K562 (cell line): Measurements from ENCODE around the gene MIEN1. TPM values are rescaled to one million over a fixed set of nuclear protein-coding genes. Genes with fewer than 3 reads are reported as not detected.

ENCODE experiments used
- ATAC-seq: fragments of 200-7000 bp; cut with Tn5 transposase; 3 replicates; pipeline ENCODE4 v1.9.1; 2020; ENCODE audit warnings: moderate library complexity
- BruUV-seq: library from RNA; stranded (reverse); fragments of 400-500 nt; replicated peaks from 2 replicates; lab custom pipeline; 2021; lab: Mats Ljungman, UMichigan
- CTCF ChIA-PET: fragments of 300-600 bp; formaldehyde crosslinking; extraction: SDS; loops from one replicate; lab custom pipeline; 2021; ENCODE audit warnings: low intra/inter-chr PET ratio; lab: Yijun Ruan, JAX
- POLR2A ChIA-PET: fragments of 300-600, 350-650 bp; sonication (Branson Sonifier 250); formaldehyde crosslinking; extraction: SDS; loops from one replicate; lab custom pipeline; 2021; ENCODE audit warnings: antibody characterized with exemption, inconsistent platforms; lab: Yijun Ruan, JAX
- DNase-seq, 4 experiments: peaks; one replicate each; pipeline versions ENCODE4 v3.0.0 to v3.0.0-alpha.2; 2011 to 2018; ENCODE audit warnings: low spot score in 3 of 4, mixed read lengths in 3 of 4; ENCODE audit errors: extremely low read depth in 1 of 4
- FAIRE-seq: peaks from 2 replicates; lab custom pipeline; 2011; peaks lifted over from hg19 to GRCh38; lab: Jason Lieb, UNC
- H2AFZ ChIP-seq: 2 replicates; pipeline ENCODE4 v1.6.0; 2011; ENCODE audit warnings: low read depth, low read length, control low read depth, inconsistent platforms
- H3K27ac ChIP-seq: fragments of 200-600 bp; 3 replicates; pipeline ENCODE4 v1.8.0; 2011; ENCODE audit warnings: low read depth, mild to moderate bottlenecking, control low read depth, inconsistent platforms, low read length, moderate library complexity, mixed read lengths; ENCODE audit errors: extremely low read depth
- H3K27me3 ChIP-seq, 2 experiments: fragments of 300-600 bp in 1 of 2; 2 replicates in 1 of 2; 3 replicates in 1 of 2; pipeline versions ENCODE4 v1.6.0 to v1.8.0; 2011; ENCODE audit warnings: inconsistent platforms in 2 of 2, low read length in 2 of 2, mild to moderate bottlenecking in 1 of 2, mixed read lengths in 1 of 2, moderate library complexity in 1 of 2; ENCODE audit not compliant: control insufficient read depth in 2 of 2, insufficient read depth in 2 of 2
- H3K36me3 ChIP-seq: fragments of 300-600 bp; 3 replicates; pipeline ENCODE4 v1.8.0; 2011; ENCODE audit warnings: mild to moderate bottlenecking, low read length, inconsistent platforms; ENCODE audit not compliant: control insufficient read depth, insufficient read depth
- H3K4me1 ChIP-seq, 2 experiments: fragments of 200-600 bp in 1 of 2; replicated peaks in 1 of 2; 2 replicates in 1 of 2; 3 replicates in 1 of 2; pipeline versions ENCODE4 v1.5.1 to v1.8.0; 2011; ENCODE audit warnings: inconsistent platforms in 2 of 2, low read length in 2 of 2, mild to moderate bottlenecking in 1 of 2, mixed read lengths in 1 of 2, moderate library complexity in 1 of 2; ENCODE audit not compliant: control insufficient read depth in 2 of 2, insufficient read depth in 2 of 2
- H3K4me2 ChIP-seq: 2 replicates; pipeline ENCODE4 v1.6.1; 2011; ENCODE audit warnings: low read length, control low read depth, inconsistent platforms, mixed read lengths; ENCODE audit not compliant: insufficient read depth
- H3K4me3 ChIP-seq: fragments of 200-600 bp; sonication (generic), shearing (Covaris generic); 2 replicates; pipeline ENCODE4 v1.5.1; 2016; ENCODE audit warnings: control low read depth, inconsistent platforms
- H3K79me2 ChIP-seq: fragments of 200-600 bp; 3 replicates; pipeline ENCODE4 v1.8.0; 2011; ENCODE audit warnings: low read length, inconsistent platforms; ENCODE audit not compliant: control insufficient read depth, insufficient read depth
- H3K9ac ChIP-seq, 2 experiments: 2 replicates each; pipeline versions ENCODE4 v1.6.0 to v1.6.1; 2011; ENCODE audit warnings: low read depth in 2 of 2, low read length in 2 of 2, control low read depth in 1 of 2, inconsistent platforms in 1 of 2, mild to moderate bottlenecking in 1 of 2, mixed read lengths in 1 of 2; ENCODE audit not compliant: insufficient read depth in 1 of 2
- H3K9me1 ChIP-seq: one replicate; pipeline ENCODE4 v1.6.0; 2011; ENCODE audit warnings: inconsistent platforms, mild to moderate bottlenecking, low read length, moderate library complexity; ENCODE audit not compliant: control insufficient read depth, insufficient read depth
- H3K9me3 ChIP-seq: replicated peaks from 2 replicates; pipeline ENCODE4 v1.5.1; 2011; ENCODE audit warnings: low read depth, low read length, inconsistent platforms; ENCODE audit not compliant: control insufficient read depth, insufficient read depth
- H4K20me1 ChIP-seq: replicated peaks from 2 replicates; pipeline ENCODE4 v1.6.1; 2011; ENCODE audit warnings: low read length, inconsistent platforms, mixed read lengths; ENCODE audit not compliant: control insufficient read depth, insufficient read depth
- KDM2B ChIP-seq: fragments of 250-450 bp; sonication (Bioruptor Pico); IDR thresholded peaks from 2 replicates; pipeline ENCODE4 v1.8.0; 2021; ENCODE audit warnings: mild to moderate bottlenecking, moderate library complexity
- SMC3 ChIP-seq: conservative IDR thresholded peaks from 2 replicates; pipeline ENCODE4 v1.6.1; 2011; ENCODE audit warnings: low read depth, low read length, improper control_type of control experiment; ENCODE audit not compliant: insufficient read depth
- XRCC5 ChIP-seq: fragments of 200-400 bp; formaldehyde crosslinking; IDR thresholded peaks from 2 replicates; pipeline ENCODE4 v1.6.1; 2017; ENCODE audit warnings: low read depth, mild to moderate bottlenecking, low read length
- ZBTB2 ChIP-seq: fragments of 450-650 bp; IDR thresholded peaks from 2 replicates; pipeline ENCODE4 v1.6.1; 2016; ENCODE audit warnings: antibody characterized with exemption
- WGBS: fragments of 100-300 bp; shearing (Covaris generic); methylation state at CpG from one replicate; pipeline ENCODE4 v1.1.6; 2016; ENCODE audit warnings: low coverage, mixed read lengths; ENCODE audit not compliant: insufficient coverage; ENCODE audit errors: missing lambda C conversion rate; 5-methylcytosine and 5-hydroxymethylcytosine counted together
- in situ Hi-C: fragments of 300-500 bp; cut with MboI; formaldehyde crosslinking; loops from 4 replicates; pipeline ENCODE4 v1.15.0; 2018; ENCODE audit warnings: inconsistent platforms, mixed read lengths
- intact Hi-C: fragments of 100-400 bp; cut with micrococcal nuclease; formaldehyde crosslinking; loops from 2 replicates; pipeline ENCODE4 v1.14.2; 2022
- polyA plus RNA-seq, 8 experiments: library from polyadenylated mRNA; depleted of rRNA in 4 of 8; stranded (reverse) in 5 of 8; unstranded in 3 of 8; fragments of >200 nt; fragmentation: Nextera tagmentation in 2 of 8; fragmentation: Illumina TruSeq in 1 of 8; extraction: Ambion mirVana in 2 of 8; extraction: Trizol in 1 of 8; gene quantifications; 2 replicates each; pipeline versions ENCODE4 v1.2.1 to v1.2.3, GENCODE V29; 2011 to 2014; ENCODE audit warnings: inconsistent platforms in 1 of 8, missing spikeins in 1 of 8
- total RNA-seq, 7 experiments: library from RNA; depleted of rRNA in 6 of 7; stranded (reverse); fragments of >200 nt in 6 of 7; fragmentation: Illumina TruSeq in 2 of 7; extraction: Trizol in 2 of 7; gene quantifications; 2 replicates each; pipeline versions ENCODE4 v1.2.1 to v1.2.3, GENCODE V29; 2011 to 2021; ENCODE audit warnings: low replicate concordance in 1 of 7

Gene MIEN1
- total and polyA plus RNA-seq, 9 of the 15 experiments (the other 6 are each of a cell fraction or from before 2014, with no cell fraction given), result 61.3 to 142 (median 78.9) TPM

DNA sequence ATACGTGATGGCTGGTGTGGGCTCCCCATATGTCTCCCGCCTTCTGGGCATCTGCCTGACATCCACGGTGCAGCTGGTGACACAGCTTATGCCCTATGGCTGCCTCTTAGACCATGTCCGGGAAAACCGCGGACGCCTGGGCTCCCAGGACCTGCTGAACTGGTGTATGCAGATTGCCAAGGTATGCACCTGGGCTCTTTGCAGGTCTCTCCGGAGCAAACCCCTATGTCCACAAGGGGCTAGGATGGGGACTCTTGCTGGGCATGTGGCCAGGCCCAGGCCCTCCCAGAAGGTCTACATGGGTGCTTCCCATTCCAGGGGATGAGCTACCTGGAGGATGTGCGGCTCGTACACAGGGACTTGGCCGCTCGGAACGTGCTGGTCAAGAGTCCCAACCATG, 5.6 kb downstream of the MIEN1 start:
- H3K4me3 ChIP-seq, result no peak overlapping the region
- no peak for FAIRE-seq
- DNase-seq, result no peak
- H3K36me3 ChIP-seq, result peaks cover 22% of the 10 kb centered on the region; the same call in 1 of the 3 replicates
- H4K20me1 ChIP-seq, result no peaks in the 10 kb centered on the region
- no peak overlapping the region for H2AFZ ChIP-seq
- intact Hi-C loops (no loop called here), in situ Hi-C loops (no loop called here)
- H3K27me3 ChIP-seq, result no peaks in the 10 kb centered on the region
- no peak for TF ChIP-seq SMC3
- TF ChIP-seq KDM2B, result no peak
- no peak for TF ChIP-seq ZBTB2
- TF ChIP-seq XRCC5, result no peak
- ChIA-PET CTCF (no interaction called here), POLR2A (interaction anchor here (0.6 to 1.6 kb wide), 5 partner anchors 14 to 969 kb away, joined by 3 to 6 read pairs (median 6); partner anchors contain the start of genes ERBB2 and PGAP3)
- ATAC-seq, result no peak
- peak overlapping the region; percentile 40 to 84; a peak in 3 of 4 replicates for H3K9ac ChIP-seq
- H3K9me1 ChIP-seq, result no peaks in the 10 kb centered on the region
- H3K9me3 ChIP-seq, result no peaks in the 10 kb centered on the region
- peaks cover 10 to 43% of the 10 kb centered on the region in 2 experiments; a peak in 4 of 5 replicates for H3K4me1 ChIP-seq
- peak overlapping the region; percentile 65 for H3K4me2 ChIP-seq
- peaks cover 9% of the 10 kb centered on the region for H3K79me2 ChIP-seq
- WGBS, result 90% methylated on average over 13 of the region's 13 CpGs
- BruUV-seq, result no TSS peak
- H3K27ac ChIP-seq, result peak overlapping the region; percentile 76
